CD14-positive monocyte (primary cell): ENCODE results near the gene MR1. TPM values are rescaled to one million over a fixed set of nuclear protein-coding genes. Genes with fewer than 3 reads are reported as not detected.
A peak's percentile ranks its signal among the peaks of the same experiment; 100 is the strongest.

ENCODE experiments used
- DNase-seq, 3 donors: peaks; one replicate each; pipeline ENCODE4 v3.0.0-alpha.2; 2011 to 2022
- H2AFZ ChIP-seq: 2 replicates; pipeline ENCODE4 v1.6.0; 2012; ENCODE audit warnings: mild to moderate bottlenecking, low read depth, low read length, inconsistent platforms; ENCODE audit not compliant: insufficient read depth, poor library complexity, severe bottlenecking
- H3K27ac ChIP-seq, 2 donors: 1 replicate in 1 of 2; 2 replicates in 1 of 2; pipeline ENCODE4 v1.5.1; 2012 to 2013; ENCODE audit warnings: low read length in 2 of 2, control low read depth in 1 of 2, inconsistent platforms in 1 of 2, low read depth in 1 of 2, mild to moderate bottlenecking in 1 of 2
- H3K27me3 ChIP-seq, 2 donors: one replicate each; pipeline versions ENCODE4 v1.6.0 to v1.6.1; 2011 to 2013; ENCODE audit warnings: low read length in 2 of 2; ENCODE audit not compliant: control insufficient read depth in 2 of 2, insufficient read depth in 2 of 2
- H3K36me3 ChIP-seq, 2 donors: replicated peaks in 1 of 2; 1 replicate in 1 of 2; 2 replicates in 1 of 2; pipeline versions ENCODE4 v1.5.1 to v1.6.1; 2012 to 2013; ENCODE audit warnings: low read length in 2 of 2, control low read depth in 1 of 2, inconsistent platforms in 1 of 2, mild to moderate bottlenecking in 1 of 2; ENCODE audit not compliant: insufficient read depth in 2 of 2, control insufficient read depth in 1 of 2
- H3K4me1 ChIP-seq, 2 donors: 1 replicate in 1 of 2; 2 replicates in 1 of 2; pipeline versions ENCODE4 v1.5.1 to v1.6.1; 2012 to 2013; ENCODE audit warnings: low read length in 2 of 2, control low read depth in 1 of 2, inconsistent platforms in 1 of 2, mild to moderate bottlenecking in 1 of 2, moderate library complexity in 1 of 2; ENCODE audit not compliant: insufficient read depth in 2 of 2, control insufficient read depth in 1 of 2
- H3K4me2 ChIP-seq: replicated peaks from 2 replicates; pipeline ENCODE3; 2012; ENCODE audit warnings: low read length, moderate library complexity, mild to moderate bottlenecking; ENCODE audit not compliant: poor library complexity, severe bottlenecking; ENCODE audit errors: extremely low read depth
- H3K4me3 ChIP-seq, 3 experiments: fragments of 200-600 bp in 1 of 3; sonication (generic) in 1 of 3; replicated peaks in 1 of 3; 1 replicate in 2 of 3; 2 replicates in 1 of 3; pipeline ENCODE4 v1.5.1; 2011 to 2013; ENCODE audit warnings: low read length in 3 of 3, mild to moderate bottlenecking in 3 of 3, control low read depth in 2 of 3, low read depth in 2 of 3, inconsistent platforms in 1 of 3, moderate library complexity in 1 of 3
- H3K79me2 ChIP-seq: 2 replicates; pipeline ENCODE4 v1.6.0; 2012; ENCODE audit warnings: mild to moderate bottlenecking, control low read depth, inconsistent platforms, low read length, moderate library complexity; ENCODE audit not compliant: insufficient read depth
- H3K9ac ChIP-seq: 2 replicates; pipeline ENCODE4 v1.6.0; 2017; ENCODE audit warnings: low read length, mild to moderate bottlenecking; ENCODE audit not compliant: insufficient read depth, poor library complexity, severe bottlenecking
- H3K9me3 ChIP-seq, 2 donors: replicated peaks in 1 of 2; 1 replicate in 1 of 2; 2 replicates in 1 of 2; pipeline versions ENCODE4 v1.5.1 to v1.6.1; 2012 to 2013; ENCODE audit warnings: low read length in 2 of 2, control low read depth in 1 of 2; ENCODE audit not compliant: control insufficient read depth in 1 of 2, insufficient read depth in 1 of 2
- H4K20me1 ChIP-seq: 2 replicates; pipeline ENCODE4 v1.6.0; 2012; ENCODE audit warnings: mild to moderate bottlenecking, low read length, control low read depth, moderate library complexity; ENCODE audit not compliant: insufficient read depth
- H3K27ac Mint-ChIP-seq, 7 donors: one replicate each; pipeline ENCODE4 v1.8.0; 2020; ENCODE audit warnings: mild to moderate bottlenecking in 7 of 7, mixed read lengths in 7 of 7, moderate library complexity in 6 of 7, inconsistent platforms in 2 of 7
- H3K27me3 Mint-ChIP-seq, 3 donors: one replicate each; pipeline ENCODE4 v1.8.0; 2021 to 2022; ENCODE audit warnings: low read depth in 3 of 3, mild to moderate bottlenecking in 3 of 3, mixed read lengths in 3 of 3, moderate library complexity in 3 of 3, inconsistent platforms in 1 of 3
- H3K36me3 Mint-ChIP-seq, 2 donors: one replicate each; pipeline ENCODE4 v1.8.0; 2020; ENCODE audit warnings: mixed read lengths in 2 of 2, inconsistent platforms in 1 of 2, mild to moderate bottlenecking in 1 of 2
- H3K4me1 Mint-ChIP-seq: one replicate; pipeline ENCODE4 v1.8.0; 2020; ENCODE audit warnings: mild to moderate bottlenecking, mixed read lengths
- H3K4me3 Mint-ChIP-seq, 2 donors: one replicate each; pipeline ENCODE4 v1.8.0; 2020; ENCODE audit warnings: mild to moderate bottlenecking in 2 of 2, mixed read lengths in 2 of 2, moderate library complexity in 1 of 2
- H3K9me3 Mint-ChIP-seq, 7 donors: one replicate each; pipeline ENCODE4 v1.8.0; 2020 to 2022; ENCODE audit warnings: mixed read lengths in 7 of 7, mild to moderate bottlenecking in 6 of 7, moderate library complexity in 6 of 7, inconsistent platforms in 2 of 7
- WGBS: methylation state at CpG from one replicate; pipeline ENCODE4 v1.1.5; 2013; ENCODE audit warnings: missing lambda C conversion rate; ENCODE audit not compliant: insufficient coverage; 5-methylcytosine and 5-hydroxymethylcytosine counted together
- intact Hi-C, 2 donors: fragments of 100-400 bp; cut with micrococcal nuclease; formaldehyde crosslinking; loops; one replicate each; pipeline versions ENCODE4 v1.15.0 to v1.15.1; 2023
- polyA plus RNA-seq, 3 donors: library from polyadenylated mRNA; depleted of rRNA in 1 of 3; unstranded in 2 of 3; stranded (reverse) in 1 of 3; fragments of 300-500 nt in 2 of 3; fragments of >200 nt in 1 of 3; fragmentation: Illumina TruSeq in 2 of 3; gene quantifications; 1 replicate in 2 of 3; 2 replicates in 1 of 3; pipeline ENCODE4 v1.2.3, GENCODE V29; 2012 to 2021
- TF ChIP-seq, protein P1 (sequence below): fragments of 200-600 bp; IDR thresholded peaks from one replicate; pipeline ENCODE4 v1.8.0; 2022; ENCODE audit warnings: antibody characterized with exemption, mild to moderate bottlenecking

MR1 gene
- polyA plus RNA-seq, 3 donors = 17.7 to 46.9 (median 40.9) TPM

DNA sequence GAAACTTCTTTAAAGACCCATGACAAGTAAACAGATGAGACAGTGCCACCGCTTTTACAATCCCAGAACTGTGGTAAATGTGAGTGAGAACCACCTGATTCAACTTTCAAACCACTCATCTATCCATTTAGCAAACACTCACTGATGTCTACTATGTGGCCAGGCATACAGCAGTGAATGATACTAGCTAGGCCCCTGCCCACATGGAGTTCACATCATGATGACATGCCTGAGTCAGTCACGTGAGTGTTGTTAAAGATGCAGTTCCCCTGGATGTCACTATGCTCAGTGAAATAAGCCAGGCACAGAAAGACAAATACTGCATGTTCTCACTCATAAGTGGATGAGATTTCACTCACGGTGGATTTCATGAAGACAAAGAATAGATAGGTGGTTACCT is 39.5 kb upstream of the MR1 start:
- no peak overlapping the region for H3K4me3 Mint-ChIP-seq
- no peak overlapping the region for H3K27ac Mint-ChIP-seq
- peaks cover 86% of the 10 kb centered on the region for H4K20me1 ChIP-seq
- no peaks in the 10 kb centered on the region for H3K27me3 ChIP-seq
- no peaks in the 10 kb centered on the region for H3K9me3 Mint-ChIP-seq
- no peak overlapping the region for H3K27ac ChIP-seq
- no peak overlapping the region for H2AFZ ChIP-seq
- peak in 1 of 3 donors; percentile 26 for DNase-seq
- peaks cover 68 to 95% of the 10 kb centered on the region in 2 donors for H3K36me3 ChIP-seq
- no peak overlapping the region for H3K4me2 ChIP-seq
- H3K36me3 Mint-ChIP-seq = peaks cover 65 to 75% of the 10 kb centered on the region in 2 donors
- intact Hi-C loops = no loop called here
- no peaks in the 10 kb centered on the region for H3K4me1 ChIP-seq
- no peaks in the 10 kb centered on the region for H3K4me1 Mint-ChIP-seq
- no peak overlapping the region for H3K9ac ChIP-seq
- H3K4me3 ChIP-seq = no peak overlapping the region
- TF ChIP-seq, protein P1, sequence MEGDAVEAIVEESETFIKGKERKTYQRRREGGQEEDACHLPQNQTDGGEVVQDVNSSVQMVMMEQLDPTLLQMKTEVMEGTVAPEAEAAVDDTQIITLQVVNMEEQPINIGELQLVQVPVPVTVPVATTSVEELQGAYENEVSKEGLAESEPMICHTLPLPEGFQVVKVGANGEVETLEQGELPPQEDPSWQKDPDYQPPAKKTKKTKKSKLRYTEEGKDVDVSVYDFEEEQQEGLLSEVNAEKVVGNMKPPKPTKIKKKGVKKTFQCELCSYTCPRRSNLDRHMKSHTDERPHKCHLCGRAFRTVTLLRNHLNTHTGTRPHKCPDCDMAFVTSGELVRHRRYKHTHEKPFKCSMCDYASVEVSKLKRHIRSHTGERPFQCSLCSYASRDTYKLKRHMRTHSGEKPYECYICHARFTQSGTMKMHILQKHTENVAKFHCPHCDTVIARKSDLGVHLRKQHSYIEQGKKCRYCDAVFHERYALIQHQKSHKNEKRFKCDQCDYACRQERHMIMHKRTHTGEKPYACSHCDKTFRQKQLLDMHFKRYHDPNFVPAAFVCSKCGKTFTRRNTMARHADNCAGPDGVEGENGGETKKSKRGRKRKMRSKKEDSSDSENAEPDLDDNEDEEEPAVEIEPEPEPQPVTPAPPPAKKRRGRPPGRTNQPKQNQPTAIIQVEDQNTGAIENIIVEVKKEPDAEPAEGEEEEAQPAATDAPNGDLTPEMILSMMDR = no peak
- no peaks in the 10 kb centered on the region for H3K27me3 Mint-ChIP-seq
- H3K9me3 ChIP-seq = no peaks in the 10 kb centered on the region
- H3K79me2 ChIP-seq = no peaks in the 10 kb centered on the region
- WGBS = 90% methylated on average over 2 of the region's 3 CpGs

DNA sequence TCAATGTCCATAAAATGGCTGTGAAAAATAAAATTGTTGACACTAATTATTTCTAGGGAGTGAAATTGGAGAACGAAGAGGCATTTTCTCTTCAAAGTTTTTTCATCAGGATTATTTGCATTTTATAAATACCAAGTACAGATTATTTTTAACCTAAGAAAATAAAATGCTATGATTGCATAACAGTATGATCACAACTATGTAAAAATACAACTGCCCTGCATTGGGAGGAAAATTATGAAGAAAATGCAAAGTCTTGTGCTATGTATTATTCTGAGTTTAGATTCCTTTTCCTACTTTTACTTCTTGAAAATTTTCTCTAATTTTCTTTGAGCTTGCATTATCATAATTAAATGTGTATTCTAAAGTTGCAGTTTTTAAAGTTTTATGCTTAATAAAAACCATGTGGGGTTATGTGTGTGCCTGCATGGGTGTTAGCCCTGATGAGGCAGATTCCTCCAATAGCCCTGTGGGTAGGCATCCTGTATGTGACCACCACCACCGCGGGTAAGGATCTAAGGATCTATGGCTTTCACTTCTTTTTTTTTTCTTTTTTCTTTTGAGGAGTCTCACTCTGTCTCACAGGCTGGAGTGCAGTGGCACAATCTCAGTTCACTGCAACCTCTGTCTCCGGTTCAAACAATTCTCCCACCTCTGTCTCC is 35.8 kb upstream of the MR1 start:
- Mint-ChIP-seq H3K27ac (peak overlapping the region in 3 of 7 donors; percentile 16 to 66 (median 54)), H3K36me3 (peaks cover 59 to 70% of the 10 kb centered on the region in 2 donors), H3K4me3 (no peak overlapping the region), H3K4me1 (peaks cover 2% of the 10 kb centered on the region), H3K27me3 (no peaks in the 10 kb centered on the region), H3K9me3 (no peaks in the 10 kb centered on the region)
- intact Hi-C loops = no loop called here
- Histone ChIP-seq H3K4me1 (no peaks in the 10 kb centered on the region), H2AFZ (no peak overlapping the region), H3K4me2 (no peak overlapping the region), H3K79me2 (no peaks in the 10 kb centered on the region), H4K20me1 (peaks cover 97% of the 10 kb centered on the region), H3K36me3 (peaks cover 63 to 96% of the 10 kb centered on the region in 2 donors), H3K4me3 (no peak overlapping the region), H3K27me3 (no peaks in the 10 kb centered on the region), H3K27ac (no peak overlapping the region), H3K9me3 (no peaks in the 10 kb centered on the region), H3K9ac (no peak overlapping the region)
- WGBS = 0% methylated on average over 2 of the region's 4 CpGs
- TF ChIP-seq, protein P1 = no peak
- no peak for DNase-seq
